Pulmonary artery endothelial cell (primary cell): ENCODE measurements around the gene ZMIZ1. TPM values are rescaled to one million over a fixed set of nuclear protein-coding genes. Genes with fewer than 3 reads are reported as not detected.
"Not testable (repeated sequence)": the region's sequence is repeated elsewhere in the genome, so short reads cannot be mapped to it uniquely, and the experiment has no call there.

Experiments
- DNase-seq: peaks from one replicate; pipeline ENCODE4 v3.0.0-alpha.2; 2011; ENCODE audit warnings: low read depth, low spot score
- total RNA-seq: library from RNA; depleted of rRNA; stranded (reverse); fragments of >200 nt; gene quantifications from 2 replicates; pipeline ENCODE4 v1.2.3, GENCODE V29; 2014

Gene ZMIZ1
- total RNA-seq, 1 donor from 2014 or later: 9.3 TPM

DNA sequence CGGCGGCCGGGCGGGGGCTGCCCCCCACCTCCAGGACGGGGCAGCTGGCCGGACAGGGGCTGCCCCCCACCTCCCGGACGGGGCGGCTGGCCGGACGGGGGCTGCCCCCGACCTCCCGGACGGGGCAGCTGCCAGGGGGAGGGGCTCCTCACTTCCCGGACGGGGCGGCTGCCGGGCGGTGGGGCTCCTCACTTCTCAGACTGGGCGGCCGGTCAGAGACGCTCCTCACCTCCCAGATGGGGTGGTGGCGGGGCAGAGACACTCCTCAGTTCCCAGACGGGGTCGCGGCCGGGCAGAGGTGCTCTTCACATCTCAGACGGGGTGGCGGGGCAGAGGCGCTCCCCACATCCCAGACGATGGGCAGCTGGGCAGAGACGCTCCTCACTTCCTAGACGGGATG is 210.3 kb downstream of the ZMIZ1 start:
- not testable (repeated sequence) for DNase-seq

DNA sequence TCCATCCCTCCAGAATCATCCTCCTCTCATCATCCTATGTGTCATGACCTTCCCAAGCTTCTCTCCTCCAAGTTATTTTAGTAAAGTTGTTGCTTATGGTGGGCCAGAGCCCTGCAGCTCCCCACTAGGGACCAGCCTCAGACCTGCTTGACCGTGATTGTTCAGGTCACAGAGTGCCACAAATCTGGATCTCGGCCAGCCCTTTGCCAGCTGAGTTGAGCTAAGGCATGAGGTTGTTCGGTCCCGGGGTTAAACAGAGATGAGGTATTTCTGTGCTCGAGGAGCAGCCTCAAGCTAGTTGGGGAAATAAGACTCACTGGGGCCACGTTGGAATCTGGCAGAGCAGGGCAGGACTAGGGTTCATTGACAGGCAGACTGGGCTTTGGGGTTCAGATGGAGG is 212.2 kb downstream of the ZMIZ1 start:
- no peak for DNase-seq

- DNase-seq: no peak
These were observed 213.6 kb downstream of the ZMIZ1 start for GRCh38 chr10:79282388-79282787.

DNA sequence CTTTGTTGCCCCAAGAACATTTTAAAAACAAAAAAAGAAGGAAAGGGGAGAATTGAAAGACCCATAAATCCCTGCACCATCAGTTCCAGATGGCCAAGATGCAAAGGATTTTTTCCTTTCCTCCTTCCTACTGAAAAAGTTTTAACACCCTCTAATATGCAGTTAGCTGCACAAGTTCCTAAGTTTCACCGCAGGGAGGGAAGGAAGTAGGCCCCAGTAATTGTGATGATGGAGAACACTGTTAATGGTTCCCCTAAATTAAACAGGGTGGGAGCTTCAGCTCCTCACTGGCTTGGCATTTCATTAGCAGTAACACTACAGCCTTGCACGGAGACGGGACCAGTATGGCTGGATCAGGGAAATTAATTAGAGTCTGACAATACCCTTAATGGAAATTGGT is 214.8 kb downstream of the ZMIZ1 start:
- DNase-seq: no peak

DNA sequence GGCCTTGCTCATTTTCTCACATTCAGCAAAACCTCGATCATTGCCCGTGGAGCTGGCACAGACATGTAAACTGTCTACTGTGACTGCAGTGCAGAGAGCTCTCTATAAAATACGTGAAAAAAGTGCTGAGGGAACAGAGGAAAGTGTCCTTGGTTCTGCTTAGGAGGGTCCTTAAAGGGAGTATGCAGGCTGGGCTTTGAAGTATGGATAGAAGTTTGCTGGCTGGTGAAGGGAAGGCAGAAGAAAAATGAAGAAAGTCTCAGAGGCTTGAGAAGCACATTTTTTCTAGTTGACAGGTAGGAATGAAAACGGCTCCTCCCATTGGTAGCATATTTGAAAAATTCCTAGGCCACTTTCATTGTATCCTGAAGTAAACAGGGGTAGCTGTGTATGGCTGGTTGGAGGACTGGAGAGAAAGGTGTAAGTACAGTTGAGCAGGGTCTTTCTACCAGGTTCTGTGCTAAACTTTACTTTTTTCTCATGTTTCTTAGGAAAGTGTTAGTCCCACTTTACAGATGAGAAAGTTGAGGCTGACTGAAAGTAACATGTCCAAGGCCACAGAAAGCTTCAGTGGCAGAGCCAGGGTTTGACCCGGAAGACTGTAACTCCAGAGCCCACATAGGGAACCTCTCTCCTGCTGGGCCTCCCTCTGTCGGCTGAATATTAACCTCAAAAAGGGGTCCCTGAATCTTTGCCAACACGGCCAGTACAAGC is 215.5 kb downstream of the ZMIZ1 start:
- no peak for DNase-seq

- no peak for DNase-seq
These were observed 216.8 kb downstream of the ZMIZ1 start for GRCh38 chr10:79285315-79286197.

- no peak for DNase-seq
These were observed 217.7 kb downstream of the ZMIZ1 start for GRCh38 chr10:79286318-79286951.

DNA sequence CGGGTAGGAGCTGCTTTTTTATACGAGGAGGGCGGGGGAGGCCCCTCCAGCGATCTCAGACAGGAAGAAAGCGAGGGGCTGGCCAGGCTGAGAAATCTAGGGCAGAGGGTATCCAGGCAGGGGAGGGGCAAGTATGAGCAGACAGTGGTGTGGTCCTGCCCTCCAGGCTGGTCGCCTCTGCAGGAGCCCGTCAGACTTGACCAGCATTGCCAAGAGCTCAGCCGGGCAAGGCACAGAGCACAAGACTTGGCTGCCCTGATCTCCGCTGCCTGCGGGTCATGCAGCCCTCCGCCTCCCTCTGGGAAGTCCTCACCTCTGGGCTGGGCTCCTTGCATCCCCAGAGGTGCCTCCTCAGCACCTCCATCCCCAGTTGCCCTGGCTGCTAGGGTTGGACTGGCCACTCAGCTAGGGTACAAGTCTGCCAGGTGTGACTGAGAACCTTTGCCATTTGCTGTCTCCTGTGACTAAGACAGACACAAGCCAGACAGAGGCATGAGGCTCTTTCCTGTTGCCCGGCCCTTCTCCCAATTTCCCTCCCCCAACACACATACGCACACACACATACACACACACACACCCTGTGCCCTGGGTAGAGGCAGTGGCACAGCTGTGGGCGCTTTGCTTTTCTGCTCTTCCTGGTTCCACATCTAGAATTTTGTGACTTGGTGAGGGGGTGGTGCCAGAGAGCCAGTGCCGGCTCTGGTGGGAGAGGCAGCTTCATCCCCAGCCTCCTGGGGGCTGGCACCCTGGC is 219.4 kb downstream of the ZMIZ1 start:
- no peak for DNase-seq

DNA sequence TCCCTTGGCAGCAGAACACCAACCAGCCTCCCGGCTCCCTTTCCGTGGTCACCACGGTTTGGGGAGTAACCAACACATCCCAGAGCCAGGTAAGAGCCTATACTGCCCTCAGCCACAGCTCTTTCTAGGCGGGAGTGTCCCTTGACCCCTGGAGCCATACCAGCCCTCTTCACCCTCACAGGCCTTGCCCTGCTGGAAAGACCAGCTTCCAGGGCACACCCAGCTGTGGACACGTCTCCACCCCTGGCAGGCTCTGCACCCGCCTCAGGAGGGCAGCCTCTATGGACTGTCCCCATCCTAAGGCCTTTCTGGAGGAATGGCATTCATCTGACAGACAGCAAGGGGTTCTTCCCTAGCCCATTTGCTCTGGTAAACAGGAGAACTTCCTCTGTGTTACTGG is 221.0 kb downstream of the ZMIZ1 start:
- DNase-seq: no peak

- DNase-seq: no peak
These were observed 223.4 kb downstream of the ZMIZ1 start for GRCh38 chr10:79292026-79292766.

DNA sequence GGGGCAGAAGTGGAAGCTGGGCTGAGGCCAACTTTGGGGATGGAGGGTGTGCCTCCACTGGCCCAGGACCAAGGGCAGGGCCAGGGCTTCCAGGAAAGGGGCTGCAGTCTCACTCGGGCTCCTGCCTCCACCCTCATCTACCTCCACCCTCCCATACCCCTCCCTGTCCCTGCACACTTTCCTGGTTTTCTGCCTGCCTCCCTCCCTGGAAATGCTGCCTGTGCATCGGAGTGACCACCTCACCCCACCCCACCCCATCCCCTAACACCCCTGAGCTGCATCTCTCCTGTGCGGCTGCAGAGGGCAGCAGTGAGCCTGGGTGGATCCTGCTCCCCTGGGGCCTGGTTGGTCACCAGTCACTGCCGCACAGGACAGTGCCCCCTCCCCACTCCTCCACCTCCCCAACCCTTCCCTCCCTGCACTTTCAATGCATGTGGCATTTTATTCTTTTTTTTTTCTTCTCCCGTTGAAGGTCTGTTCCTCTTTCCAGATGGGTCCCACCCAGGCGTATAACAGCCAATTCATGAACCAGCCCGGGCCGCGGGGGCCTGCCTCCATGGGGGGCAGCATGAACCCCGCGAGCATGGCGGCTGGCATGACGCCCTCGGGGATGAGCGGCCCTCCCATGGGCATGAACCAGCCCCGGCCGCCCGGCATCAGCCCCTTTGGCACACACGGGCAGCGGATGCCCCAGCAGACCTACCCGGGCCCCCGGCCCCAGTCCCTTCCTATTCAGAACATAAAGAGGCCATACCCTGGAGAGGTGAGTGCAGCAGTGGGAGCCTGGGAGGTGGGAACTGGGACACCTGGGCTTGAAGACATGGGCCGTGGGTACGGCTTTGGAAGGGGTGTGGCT is 224.4 kb downstream of the ZMIZ1 start:
- no peak for DNase-seq

GRCh38 chr10:79293841-79294581 is 225.2 kb downstream of the ZMIZ1 start:
- DNase-seq: no peak

- DNase-seq: no peak
These were observed 226.8 kb downstream of the ZMIZ1 start for GRCh38 chr10:79295563-79295962.

- DNase-seq: no peak
These were observed 227.7 kb downstream of the ZMIZ1 start for GRCh38 chr10:79296431-79296830.

DNA sequence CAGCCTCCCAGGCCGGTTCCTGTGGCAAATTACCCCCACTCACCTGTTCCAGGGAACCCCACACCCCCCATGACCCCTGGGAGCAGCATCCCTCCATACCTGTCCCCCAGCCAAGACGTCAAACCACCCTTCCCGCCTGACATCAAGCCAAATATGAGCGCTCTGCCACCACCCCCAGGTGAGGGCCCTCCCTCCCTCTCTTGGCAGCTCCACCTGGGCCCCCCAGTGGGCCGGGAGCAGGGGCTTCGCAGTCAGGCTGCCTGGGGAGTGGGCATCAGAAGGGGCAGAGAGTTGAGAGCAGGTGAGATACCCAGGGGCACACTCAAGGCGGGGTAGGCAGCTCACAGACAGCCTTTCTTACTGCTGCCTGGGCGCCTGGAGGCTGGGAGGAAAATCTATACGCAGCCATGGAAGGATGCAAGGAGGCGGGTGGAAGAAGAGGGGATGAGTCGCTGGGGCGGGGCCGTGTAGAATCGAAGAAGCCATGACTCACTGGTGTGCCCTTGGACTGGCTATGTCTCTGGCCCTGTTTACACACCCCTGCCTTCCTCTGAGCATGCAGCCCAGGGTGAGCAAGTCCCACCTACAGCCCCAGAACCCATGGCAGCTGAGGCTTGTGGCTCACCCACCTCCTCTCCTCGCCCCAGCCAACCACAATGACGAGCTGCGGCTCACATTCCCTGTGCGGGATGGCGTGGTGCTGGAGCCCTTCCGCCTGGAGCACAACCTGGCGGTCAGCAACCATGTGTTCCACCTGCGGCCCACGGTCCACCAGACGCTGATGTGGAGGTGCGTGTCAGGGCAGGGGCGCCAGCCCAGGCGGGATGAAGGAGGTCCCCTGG is 229.9 kb downstream of the ZMIZ1 start:
- DNase-seq: no peak

DNA sequence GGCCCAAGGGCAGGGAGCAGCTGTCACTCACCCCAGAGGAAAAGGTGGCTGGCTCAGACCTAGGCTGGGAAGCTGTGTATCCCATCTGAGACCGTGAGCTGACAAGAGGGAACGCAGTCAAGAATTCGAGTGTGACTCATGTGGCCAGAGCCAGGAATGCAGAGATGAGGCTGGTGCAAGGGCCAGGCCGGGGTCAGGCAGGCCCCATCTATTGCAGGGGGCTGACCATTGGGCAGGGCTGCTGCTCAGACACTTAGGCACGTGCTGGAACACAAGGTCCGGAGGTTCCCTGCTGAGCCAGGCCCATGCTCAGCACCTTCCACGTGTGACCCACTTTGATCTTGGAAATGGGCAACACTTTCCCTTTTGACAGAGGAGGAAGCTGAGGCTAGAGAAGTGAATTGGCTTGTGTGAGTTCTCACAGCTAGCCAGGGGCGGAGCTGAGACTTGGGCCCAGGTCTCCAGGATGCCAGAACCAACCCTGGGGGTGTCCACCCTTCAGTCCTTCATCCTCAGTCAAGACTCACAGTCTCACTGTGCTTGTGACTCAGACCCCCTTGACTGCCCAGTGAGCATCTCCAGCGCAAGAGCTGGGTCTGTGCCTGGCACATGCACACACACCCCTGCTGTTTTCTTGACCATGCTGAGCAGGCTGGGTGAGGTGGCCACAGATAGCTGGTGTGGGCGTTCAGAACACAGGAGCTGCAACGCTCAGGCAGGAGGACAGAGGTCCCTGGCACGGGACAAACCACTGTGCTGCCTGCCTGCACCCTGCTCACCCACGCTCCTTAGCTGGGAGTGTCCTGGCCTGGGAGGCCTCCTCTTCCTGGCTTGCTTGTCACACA is 230.9 kb downstream of the ZMIZ1 start:
- DNase-seq: no peak

GRCh38 chr10:79300711-79301110 is 231.9 kb downstream of the ZMIZ1 start:
- DNase-seq: no peak
